SK-N-SH treated with all-trans-retinoic acid at 6 μM for 48 hours (cell line): ENCODE results near the gene FOXD4L6.
"Not testable (repeated sequence)": the region's sequence is repeated elsewhere in the genome, so short reads cannot be mapped to it uniquely, and the experiment has no call there.

ENCODE experiments used
- CSDC2 ChIP-seq: fragments of 250-450 bp; sonication (Bioruptor Pico); IDR thresholded peaks from 2 replicates; pipeline ENCODE4 v1.5.0; 2020; ENCODE audit warnings: mild to moderate bottlenecking, moderate library complexity
- CSRNP3 ChIP-seq: fragments of 250-450 bp; sonication (Bioruptor Pico); IDR thresholded peaks from 2 replicates; pipeline ENCODE4 v1.5.1; 2021; ENCODE audit warnings: mild to moderate bottlenecking, moderate library complexity
- ESRRG ChIP-seq: fragments of 250-450 bp; sonication (Bioruptor Pico); IDR thresholded peaks from 2 replicates; pipeline ENCODE4 v1.6.1; 2021; ENCODE audit warnings: mild to moderate bottlenecking
- PATZ1 ChIP-seq: fragments of 250-450 bp; sonication (Bioruptor Pico); IDR thresholded peaks from 2 replicates; pipeline ENCODE4 v1.8.0; 2020; ENCODE audit warnings: mild to moderate bottlenecking, moderate library complexity, borderline replicate concordance
- SNAI2 ChIP-seq: fragments of 250-450 bp; sonication (Bioruptor Pico); IDR thresholded peaks from 2 replicates; pipeline ENCODE4 v1.5.0; 2020; ENCODE audit warnings: mild to moderate bottlenecking, moderate library complexity
- ZNF70 ChIP-seq: fragments of 450-650 bp; formaldehyde crosslinking; IDR thresholded peaks from 2 replicates; pipeline ENCODE4 v1.5.0; 2020; ENCODE audit warnings: mild to moderate bottlenecking, moderate library complexity
- ZNF8 ChIP-seq: fragments of 450-650 bp; formaldehyde crosslinking; IDR thresholded peaks from 2 replicates; pipeline ENCODE4 v1.5.0; 2020; ENCODE audit warnings: mild to moderate bottlenecking, moderate library complexity

- TF ChIP-seq CSRNP3 (CRISPR knock-in tag); ZNF70 (CRISPR knock-in tag); PATZ1; CSDC2 (CRISPR knock-in tag); SNAI2 (CRISPR knock-in tag); ZNF8 (CRISPR knock-in tag); ESRRG (CRISPR knock-in tag): not testable (repeated sequence)
Measured at GRCh38 chr9:41128581-41128980, at the start of gene FOXD4L6.
